ENCODE results near the gene IL4R. TPM values are rescaled to one million over a fixed set of nuclear protein-coding genes. Genes with fewer than 3 reads are reported as not detected.

Gene IL4R
- total RNA-seq, 2 donors from 2014 or later, result 30.7 to 89.2 TPM

DNA sequence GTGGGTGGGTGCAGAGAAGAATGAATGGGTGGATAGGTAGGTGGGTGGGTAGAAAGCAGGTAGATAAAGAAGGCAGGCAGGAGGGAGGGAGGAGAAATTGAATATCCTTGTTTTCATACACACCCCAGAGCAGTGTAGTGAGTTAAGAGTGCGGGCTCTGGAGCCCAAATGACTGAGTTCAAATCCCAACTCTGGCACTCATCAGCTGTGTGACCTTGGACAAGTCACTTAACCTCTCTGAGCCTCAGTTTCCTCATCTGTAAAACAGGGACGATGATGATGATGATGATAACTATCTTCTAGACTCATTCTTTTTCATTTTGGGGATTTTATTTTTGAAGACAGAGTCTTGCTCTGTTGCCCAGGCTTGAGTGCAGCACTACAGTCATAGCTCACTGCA lies 86.2 kb downstream of the IL4R start:
- no peak overlapping the region for H3K4me3 ChIP-seq
- WGBS, result 93% methylated on average over 2 of the region's 2 CpGs

DNA sequence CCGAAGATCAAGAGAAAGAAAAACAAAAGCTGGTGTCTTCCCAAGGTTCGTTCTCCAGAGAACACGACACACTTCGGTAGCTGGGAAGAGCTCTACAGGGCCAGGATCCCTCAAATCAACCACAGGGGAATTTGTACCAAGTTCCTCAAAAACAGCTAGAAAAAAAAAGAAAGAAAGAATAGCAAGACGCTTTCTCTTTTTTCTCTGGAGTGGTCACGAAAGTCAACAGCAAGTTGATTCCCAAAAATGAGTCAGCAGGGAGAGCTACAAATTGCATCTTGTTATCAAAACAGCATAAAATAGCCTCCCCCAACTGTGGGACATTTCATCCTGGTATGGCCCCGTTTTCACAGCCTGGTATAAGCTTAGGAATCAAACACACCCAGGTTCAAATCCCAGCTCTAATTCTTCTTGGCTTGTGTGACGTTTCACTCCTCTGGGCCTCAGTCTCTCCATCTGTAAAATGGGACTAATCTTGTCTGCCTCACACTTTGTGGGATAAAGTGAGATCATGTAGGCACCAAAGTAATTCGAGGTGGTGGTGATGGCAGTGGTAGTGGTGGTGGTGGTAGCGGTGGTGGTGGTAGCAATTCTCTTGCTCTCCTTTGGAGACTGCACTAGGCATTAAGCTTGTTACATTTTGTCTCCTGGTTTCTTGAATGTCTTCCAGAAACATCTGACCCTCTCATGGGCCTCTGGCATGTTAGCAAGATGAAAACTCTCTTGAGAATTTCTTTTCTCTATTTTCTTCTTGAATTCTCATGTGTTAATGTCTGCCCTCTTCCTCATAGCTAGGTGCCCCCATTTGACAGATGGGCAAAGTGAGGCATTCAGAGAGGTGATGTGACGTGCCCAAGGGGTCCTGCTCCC lies 87.2 kb downstream of the IL4R start:
- no peak overlapping the region for H3K4me3 ChIP-seq
- DNase-seq (ENCODE audit: low spot score), result no peak
- no peaks in the 10 kb centered on the region for H3K27me3 ChIP-seq (replicated peaks; ENCODE audit: insufficient read depth)
- TF ChIP-seq POLR2A (IDR thresholded peaks at IDR 0.05) (no peak), POLR2AphosphoS5 (IDR thresholded peaks at IDR 0.05) (no peak)
- TF ChIP-seq, protein P1, sequence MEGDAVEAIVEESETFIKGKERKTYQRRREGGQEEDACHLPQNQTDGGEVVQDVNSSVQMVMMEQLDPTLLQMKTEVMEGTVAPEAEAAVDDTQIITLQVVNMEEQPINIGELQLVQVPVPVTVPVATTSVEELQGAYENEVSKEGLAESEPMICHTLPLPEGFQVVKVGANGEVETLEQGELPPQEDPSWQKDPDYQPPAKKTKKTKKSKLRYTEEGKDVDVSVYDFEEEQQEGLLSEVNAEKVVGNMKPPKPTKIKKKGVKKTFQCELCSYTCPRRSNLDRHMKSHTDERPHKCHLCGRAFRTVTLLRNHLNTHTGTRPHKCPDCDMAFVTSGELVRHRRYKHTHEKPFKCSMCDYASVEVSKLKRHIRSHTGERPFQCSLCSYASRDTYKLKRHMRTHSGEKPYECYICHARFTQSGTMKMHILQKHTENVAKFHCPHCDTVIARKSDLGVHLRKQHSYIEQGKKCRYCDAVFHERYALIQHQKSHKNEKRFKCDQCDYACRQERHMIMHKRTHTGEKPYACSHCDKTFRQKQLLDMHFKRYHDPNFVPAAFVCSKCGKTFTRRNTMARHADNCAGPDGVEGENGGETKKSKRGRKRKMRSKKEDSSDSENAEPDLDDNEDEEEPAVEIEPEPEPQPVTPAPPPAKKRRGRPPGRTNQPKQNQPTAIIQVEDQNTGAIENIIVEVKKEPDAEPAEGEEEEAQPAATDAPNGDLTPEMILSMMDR (IDR thresholded peaks at IDR 0.05), result no peak
- no peaks in the 10 kb centered on the region for H3K4me1 ChIP-seq (replicated peaks)
- H3K27ac ChIP-seq, result no peak overlapping the region
- no peaks in the 10 kb centered on the region for H3K9me3 ChIP-seq
- intact Hi-C loops (cut with DNase I), result no loop called here
- WGBS, result 41% methylated on average over 11 of the region's 11 CpGs
- no peaks in the 10 kb centered on the region for H3K36me3 ChIP-seq

More for the DNA sequence above, 86.2 kb downstream of the IL4R start:
- H3K4me1 ChIP-seq (replicated peaks), result no peaks in the 10 kb centered on the region
- DNase-seq (ENCODE audit: low spot score), result no peak
- no peaks in the 10 kb centered on the region for H3K27me3 ChIP-seq (replicated peaks; ENCODE audit: insufficient read depth)
- H3K36me3 ChIP-seq, result no peaks in the 10 kb centered on the region
- no peaks in the 10 kb centered on the region for H3K9me3 ChIP-seq
- intact Hi-C loops (cut with DNase I), result no loop called here
- no peak overlapping the region for H3K27ac ChIP-seq
- TF ChIP-seq, protein P1 (IDR thresholded peaks at IDR 0.05), result no peak
- no peak for TF ChIP-seq POLR2A (IDR thresholded peaks at IDR 0.05)
- no peak for TF ChIP-seq POLR2AphosphoS5 (IDR thresholded peaks at IDR 0.05)

DNA sequence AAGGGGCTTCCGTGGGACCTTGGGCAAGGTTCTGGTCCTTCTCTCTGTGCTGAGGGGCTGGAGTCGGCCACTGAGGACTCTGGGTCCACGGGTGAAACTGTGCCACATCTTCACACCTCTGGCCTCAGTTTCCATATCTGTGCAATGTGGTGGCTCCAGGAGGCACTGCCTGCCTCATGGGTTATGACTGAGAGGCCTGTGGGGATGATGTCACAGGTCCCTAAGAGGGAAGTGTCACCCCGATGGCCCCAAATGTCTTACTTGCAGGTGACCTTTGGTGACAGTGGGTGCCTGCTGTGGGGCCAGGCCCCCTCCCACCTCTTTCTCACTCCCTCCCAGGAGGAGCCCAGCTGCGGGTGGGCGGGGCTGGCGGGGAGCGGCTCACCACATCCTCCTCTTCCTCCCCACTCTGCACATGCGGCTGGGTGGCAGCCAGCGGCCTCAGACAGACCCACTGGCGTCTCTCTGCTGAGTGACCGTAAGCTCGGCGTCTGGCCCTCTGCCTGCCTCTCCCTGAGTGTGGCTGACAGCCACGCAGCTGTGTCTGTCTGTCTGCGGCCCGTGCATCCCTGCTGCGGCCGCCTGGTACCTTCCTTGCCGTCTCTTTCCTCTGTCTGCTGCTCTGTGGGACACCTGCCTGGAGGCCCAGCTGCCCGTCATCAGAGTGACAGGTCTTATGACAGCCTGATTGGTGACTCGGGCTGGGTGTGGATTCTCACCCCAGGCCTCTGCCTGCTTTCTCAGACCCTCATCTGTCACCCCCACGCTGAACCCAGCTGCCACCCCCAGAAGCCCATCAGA lies 88.2 kb downstream of the IL4R start, which contains the start of gene IL21R:
Gene IL21R, plus strand, starts transcription at position 407 of the 801 bp plus-strand sequence. CDS start 27,898 bp downstream, outside the sequence.
- intact Hi-C loops (cut with DNase I), result no loop called here
- no peak for TF ChIP-seq POLR2A (IDR thresholded peaks at IDR 0.05)
- H3K27ac ChIP-seq, result no peak within 1 kb of the TSS
- H3K9me3 ChIP-seq, result no peaks in the 10 kb centered on the region
- DNase-seq (ENCODE audit: low spot score), result no peak
- H3K4me3 ChIP-seq, result no peak within 1 kb of the TSS
- no peaks in the 10 kb centered on the region for H3K4me1 ChIP-seq (replicated peaks)
- 16% methylated on average over 23 of the region's 23 CpGs for WGBS
- H3K27me3 ChIP-seq (replicated peaks; ENCODE audit: insufficient read depth), result no peaks in the 10 kb centered on the region
- H3K36me3 ChIP-seq, result no peaks in the 10 kb centered on the region

DNA sequence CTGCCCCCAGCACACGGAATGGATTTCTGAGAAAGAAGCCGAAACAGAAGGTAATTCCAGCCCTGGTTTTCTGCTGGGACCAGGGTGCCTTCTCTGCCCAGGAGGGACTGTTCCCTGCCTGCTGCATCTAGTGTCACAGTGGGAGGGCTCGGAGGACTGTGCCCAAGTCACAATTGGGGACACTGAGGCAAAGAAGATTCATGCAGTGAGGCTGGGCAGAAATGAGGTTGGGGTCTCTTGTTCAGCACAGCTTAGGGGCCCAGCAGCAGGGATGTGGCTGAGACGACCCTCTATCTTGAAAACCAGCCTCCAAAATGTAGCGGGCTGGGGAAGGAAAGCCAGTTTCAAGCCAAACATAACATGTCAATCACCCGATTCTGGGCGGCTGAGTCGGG lies 88.8 kb downstream of the IL4R start:
- intact Hi-C loops (cut with DNase I), result no loop called here
- no peaks in the 10 kb centered on the region for H3K27me3 ChIP-seq (replicated peaks; ENCODE audit: insufficient read depth)
- WGBS, result 67% methylated on average over 8 of the region's 8 CpGs
- H3K9me3 ChIP-seq, result no peaks in the 10 kb centered on the region
- H3K36me3 ChIP-seq, result no peaks in the 10 kb centered on the region
- no peak for TF ChIP-seq POLR2A (IDR thresholded peaks at IDR 0.05)
- TF ChIP-seq, protein P1 (IDR thresholded peaks at IDR 0.05), result no peak
- no peak for TF ChIP-seq POLR2AphosphoS5 (IDR thresholded peaks at IDR 0.05)
- no peak overlapping the region for H3K4me3 ChIP-seq
- H3K4me1 ChIP-seq (replicated peaks), result no peaks in the 10 kb centered on the region
- H3K27ac ChIP-seq, result no peak overlapping the region
- DNase-seq (ENCODE audit: low spot score), result no peak

DNA sequence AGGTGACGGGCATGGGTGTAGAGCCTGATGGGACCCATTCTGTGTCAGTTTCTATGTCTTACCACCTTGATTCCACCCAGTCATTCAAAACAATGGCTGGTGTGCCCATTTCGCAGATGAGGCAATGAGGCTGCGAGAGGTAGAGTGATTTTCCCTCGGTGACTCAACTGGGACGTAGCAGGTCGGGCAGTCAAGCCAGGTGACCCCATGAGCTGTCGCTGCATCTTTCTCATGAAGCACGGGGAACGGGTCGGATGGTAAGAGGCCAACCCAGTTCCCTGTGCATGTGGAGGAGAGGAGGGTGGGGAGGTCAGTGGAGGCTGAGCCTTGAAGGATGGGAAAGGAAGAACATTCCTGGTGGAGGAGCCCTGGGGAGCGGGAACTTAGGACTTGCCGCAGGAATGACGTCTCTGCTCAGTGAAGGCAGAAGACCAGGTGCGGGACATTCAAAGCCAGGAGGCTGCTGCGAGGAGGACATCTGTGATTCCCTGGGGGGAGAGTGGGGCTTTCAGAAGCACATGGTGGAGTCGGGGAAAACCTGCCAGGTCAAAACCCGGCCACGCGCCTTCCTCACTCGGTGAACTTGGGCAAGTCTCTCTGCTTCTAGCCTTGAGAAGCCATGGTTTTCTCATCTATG lies 89.3 kb downstream of the IL4R start:
- Histone ChIP-seq H3K27me3 (replicated peaks; ENCODE audit: insufficient read depth) (no peaks in the 10 kb centered on the region), H3K4me1 (replicated peaks) (no peaks in the 10 kb centered on the region), H3K36me3 (no peaks in the 10 kb centered on the region), H3K4me3 (no peak overlapping the region), H3K9me3 (no peaks in the 10 kb centered on the region), H3K27ac (no peak overlapping the region)
- 90% methylated on average over 20 of the region's 20 CpGs for WGBS
- DNase-seq (ENCODE audit: low spot score), result no peak
- intact Hi-C loops (cut with DNase I), result no loop called here
- TF ChIP-seq POLR2A (IDR thresholded peaks at IDR 0.05) (no peak), POLR2AphosphoS5 (IDR thresholded peaks at IDR 0.05) (no peak)
- TF ChIP-seq, protein P1 (IDR thresholded peaks at IDR 0.05), result no peak
